Right renal cortex interstitium (tissue), 3 donors: ENCODE measurements around the gene SNX13. TPM values are rescaled to one million over a fixed set of nuclear protein-coding genes. Genes with fewer than 3 reads are reported as not detected.
"Not testable (repeated sequence)": the region's sequence is repeated elsewhere in the genome, so short reads cannot be mapped to it uniquely, and the experiment has no call there.

ENCODE experiments used
- DNase-seq, 3 donors: peaks; one replicate each; pipeline ENCODE4 v3.0.0-alpha.2; 2013; ENCODE audit warnings: low read depth in 3 of 3, low spot score in 2 of 3
- polyA plus RNA-seq, 3 donors: library from polyadenylated mRNA; unstranded; fragments of 120-200 nt; gene quantifications; one replicate each; pipeline ENCODE4 v1.2.1, GENCODE V29; 2013; ENCODE audit not compliant: insufficient read length in 3 of 3

The SNX13 gene
- polyA plus RNA-seq, 3 donors, result 43.4 to 55.5 (median 51.1) TPM

DNA sequence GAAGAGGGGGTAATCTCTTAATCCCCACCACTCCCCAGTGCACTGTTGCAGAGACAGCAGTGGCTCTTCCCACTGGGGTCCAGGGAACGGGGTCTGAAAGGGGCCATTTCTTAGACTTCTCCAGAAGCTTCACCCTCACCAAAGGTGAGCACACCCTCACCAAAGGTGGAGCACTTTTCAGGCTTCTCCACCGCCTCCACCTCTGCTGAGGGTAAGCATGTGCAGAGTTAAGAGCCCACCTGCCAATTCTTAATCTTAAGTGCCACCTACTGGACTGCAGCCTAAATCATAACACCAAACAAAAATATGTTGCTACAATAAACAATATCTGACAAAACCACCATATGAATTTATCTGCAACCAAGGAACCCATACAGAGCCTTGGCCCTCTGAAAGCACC lies 27.0 kb downstream of the SNX13 start:
- no peak for DNase-seq

GRCh38 chr7:17912536-17913235 lies 27.6 kb downstream of the SNX13 start:
- no peak for DNase-seq

DNA sequence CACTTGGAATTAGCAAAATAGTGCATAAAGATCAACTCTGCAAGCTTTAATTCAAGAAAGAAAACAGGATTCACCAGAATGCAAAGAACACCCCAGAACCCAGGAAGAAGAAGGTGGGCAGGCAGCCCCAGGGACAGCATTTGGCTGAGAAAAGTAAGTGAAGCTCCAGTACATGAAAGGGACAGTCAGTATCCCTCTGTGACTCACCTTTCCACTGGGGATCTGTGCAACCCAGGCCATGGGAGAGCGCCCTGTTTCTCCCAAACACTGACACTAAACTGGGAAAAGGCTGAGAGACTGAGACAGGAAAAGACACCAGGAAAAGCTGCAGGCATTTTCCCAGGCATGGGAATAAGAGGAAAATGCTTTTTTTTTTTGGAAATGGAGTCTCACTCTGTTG lies 28.2 kb downstream of the SNX13 start:
- DNase-seq, result no peak

GRCh38 chr7:17910377-17910776 lies 29.9 kb downstream of the SNX13 start:
- no peak for DNase-seq

- DNase-seq, result not testable (repeated sequence)
These were observed 31.0 kb downstream of the SNX13 start for GRCh38 chr7:17909310-17909709.

DNA sequence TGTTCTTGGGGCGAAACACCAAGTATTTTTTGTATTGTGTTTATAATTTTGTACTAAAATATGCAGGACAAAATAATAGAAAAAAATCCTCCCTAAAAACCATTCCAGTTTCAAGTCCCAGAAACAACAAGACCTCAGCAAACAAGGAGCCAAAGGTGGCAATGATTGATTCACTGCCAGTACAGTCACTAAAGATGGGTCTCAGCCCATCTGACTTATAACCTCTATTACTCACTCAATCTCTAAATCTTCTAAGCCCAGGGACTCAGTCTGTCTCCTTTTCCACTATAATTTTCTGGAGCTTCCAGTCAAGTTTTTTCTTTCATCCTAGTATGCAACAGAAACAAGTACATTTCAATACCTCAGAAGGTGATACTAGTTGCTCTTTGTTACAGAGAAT lies 33.3 kb downstream of the SNX13 start:
- no peak for DNase-seq

GRCh38 chr7:17903337-17903736 lies 37.0 kb downstream of the SNX13 start:
- no peak for DNase-seq

GRCh38 chr7:17902599-17902998 lies 37.7 kb downstream of the SNX13 start:
- DNase-seq, result no peak

DNA sequence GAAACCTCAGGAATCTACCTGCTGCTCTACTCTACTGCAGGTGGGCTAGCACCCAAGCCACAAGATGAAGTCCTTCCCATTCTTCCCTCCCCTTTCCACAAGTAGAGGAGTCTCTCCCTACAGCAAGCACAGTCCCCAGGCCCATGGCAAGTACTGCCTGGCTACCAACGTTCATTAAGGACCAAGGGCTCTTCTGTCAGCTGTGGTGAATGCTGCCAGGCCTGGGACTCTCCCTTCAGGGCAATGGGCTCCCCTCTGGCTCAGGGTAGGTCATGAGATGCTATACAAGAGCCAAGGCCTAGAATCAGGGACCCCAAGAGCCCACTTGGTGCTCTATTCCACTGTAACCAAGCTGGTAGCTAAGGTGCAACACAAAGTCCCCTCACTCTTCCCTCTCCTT lies 39.8 kb downstream of the SNX13 start:
- no peak for DNase-seq

DNA sequence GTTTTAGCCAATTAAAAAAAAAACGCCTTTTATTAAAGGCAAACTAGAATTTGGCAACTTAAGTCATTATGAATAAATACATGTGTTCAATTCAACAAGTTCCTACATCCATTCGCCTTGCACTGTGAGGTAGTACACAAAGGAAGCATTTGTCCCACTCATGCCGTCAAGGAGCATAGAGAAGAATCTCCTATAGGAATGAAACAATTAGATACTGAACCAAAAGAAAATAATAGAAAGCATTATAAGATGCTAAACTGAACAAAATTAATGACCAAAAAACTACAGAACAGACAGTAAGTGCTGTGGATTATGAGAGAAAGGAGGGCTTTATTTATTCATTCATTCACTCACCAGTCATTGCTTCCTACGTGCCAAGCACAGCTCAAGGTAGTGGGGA lies 42.2 kb downstream of the SNX13 start:
- no peak for DNase-seq

DNA sequence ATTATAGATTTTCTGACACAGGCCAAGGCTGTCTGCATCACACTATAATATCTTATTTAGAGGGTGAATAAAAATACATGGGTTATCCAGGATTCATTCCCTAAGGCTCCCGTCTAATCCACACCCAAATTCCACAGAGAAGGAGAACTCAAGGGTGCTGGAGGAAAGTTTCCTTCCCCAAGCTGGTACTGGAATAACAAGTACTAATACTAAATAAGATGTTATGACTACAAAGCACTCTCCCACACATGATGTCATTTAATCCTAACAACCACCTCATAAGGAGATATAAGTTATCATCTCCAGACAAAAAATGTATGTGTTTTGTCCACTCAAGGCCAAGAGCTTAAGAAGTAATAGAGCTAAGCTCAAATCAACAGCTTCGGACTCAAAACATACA lies 53.0 kb downstream of the SNX13 start:
- no peak for DNase-seq

- no peak for DNase-seq
These were observed 57.6 kb downstream of the SNX13 start for GRCh38 chr7:17882685-17883084.

- DNase-seq, result no peak
These were observed 61.1 kb downstream of the SNX13 start for GRCh38 chr7:17879075-17879661.

DNA sequence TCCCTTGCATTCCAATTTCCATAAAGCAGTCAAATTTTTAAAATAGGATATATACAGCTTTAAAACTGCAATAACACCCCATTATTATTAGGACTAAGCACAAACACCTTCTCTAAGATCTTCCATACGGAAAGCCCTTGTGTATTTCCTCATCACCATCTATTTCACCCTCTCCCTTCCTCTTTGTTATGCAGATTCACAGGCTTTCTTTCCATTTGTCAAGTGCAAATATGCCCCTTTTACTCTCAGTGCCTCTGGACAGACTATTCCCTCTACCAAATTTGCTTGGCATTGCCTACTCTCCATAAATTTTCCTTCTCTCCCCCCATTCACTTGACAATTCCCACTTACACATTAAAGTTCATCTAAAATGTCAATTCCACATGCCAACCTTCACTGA lies 61.7 kb downstream of the SNX13 start:
- no peak for DNase-seq

GRCh38 chr7:17871815-17872533 lies 68.3 kb downstream of the SNX13 start:
- no peak for DNase-seq

DNA sequence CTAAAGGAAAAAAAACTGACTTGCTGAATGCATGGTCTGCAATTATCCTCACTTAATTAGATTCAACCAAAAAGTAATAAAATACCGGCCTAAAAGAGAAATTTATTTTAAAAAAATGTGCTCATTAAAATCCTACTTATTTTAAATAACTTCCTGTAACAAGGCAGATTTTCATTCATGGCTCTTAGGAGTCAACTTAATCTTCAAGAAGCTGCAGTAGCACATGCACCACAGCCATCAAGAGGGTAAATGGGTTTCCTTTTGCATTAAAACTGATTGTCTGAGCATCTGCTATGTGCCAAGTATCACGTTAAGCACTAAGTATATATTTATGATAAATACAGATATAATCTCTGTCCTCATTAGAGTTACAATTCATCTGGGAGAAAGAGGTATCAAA lies 69.9 kb downstream of the SNX13 start:
- no peak for DNase-seq

DNA sequence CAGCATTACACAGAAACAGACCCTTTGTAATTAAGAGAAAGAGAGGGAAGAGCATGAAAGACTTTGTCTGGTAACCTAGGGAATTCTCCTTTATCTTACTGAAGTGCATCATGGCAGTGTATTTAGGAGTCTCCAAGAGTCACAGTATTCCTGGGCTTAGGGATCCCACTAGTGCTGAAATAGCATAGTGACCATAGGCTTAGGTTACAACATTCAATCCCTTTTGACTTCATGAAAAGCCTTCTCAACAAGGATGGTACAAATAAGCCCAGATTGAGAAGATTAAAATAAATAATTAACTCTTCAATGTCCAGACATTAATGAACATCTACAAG lies 76.5 kb downstream of the SNX13 start:
- DNase-seq, result no peak

DNA sequence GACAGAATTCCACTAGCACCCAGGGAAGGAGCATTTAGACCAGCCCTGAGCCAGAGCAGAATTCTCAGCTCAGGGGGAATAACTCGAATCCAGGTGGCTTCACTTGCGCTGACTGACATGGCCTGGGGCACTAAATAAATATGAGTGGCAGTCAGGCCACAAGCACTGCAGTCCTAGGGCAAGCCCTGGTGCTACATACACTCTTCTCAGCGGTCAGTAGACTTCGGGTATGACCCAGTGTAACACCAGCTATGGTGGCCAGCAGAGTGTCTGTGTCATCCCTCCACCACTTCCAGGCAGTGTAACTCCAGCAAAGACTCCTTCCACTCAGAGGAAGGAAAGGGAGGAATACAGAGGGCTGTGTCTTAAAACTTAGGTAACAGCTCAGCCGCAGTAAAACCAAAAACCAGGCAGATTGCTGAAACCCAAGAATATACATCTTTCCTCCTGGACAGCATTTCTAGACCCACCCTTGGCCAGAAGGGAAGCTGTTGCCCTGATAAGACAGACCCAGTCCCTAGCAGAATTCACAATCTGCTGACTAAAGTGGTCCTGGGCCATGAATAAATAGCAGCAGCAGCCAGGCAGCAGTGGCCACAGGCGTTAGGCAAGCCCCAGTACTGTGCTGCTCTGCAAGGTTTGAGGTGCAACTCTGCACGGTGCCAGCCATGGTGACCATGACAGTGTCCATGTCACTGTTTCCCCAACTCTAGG lies 77.0 kb downstream of the SNX13 start:
- no peak for DNase-seq

- DNase-seq, result no peak
These were observed 84.0 kb downstream of the SNX13 start for GRCh38 chr7:17856251-17856650.

DNA sequence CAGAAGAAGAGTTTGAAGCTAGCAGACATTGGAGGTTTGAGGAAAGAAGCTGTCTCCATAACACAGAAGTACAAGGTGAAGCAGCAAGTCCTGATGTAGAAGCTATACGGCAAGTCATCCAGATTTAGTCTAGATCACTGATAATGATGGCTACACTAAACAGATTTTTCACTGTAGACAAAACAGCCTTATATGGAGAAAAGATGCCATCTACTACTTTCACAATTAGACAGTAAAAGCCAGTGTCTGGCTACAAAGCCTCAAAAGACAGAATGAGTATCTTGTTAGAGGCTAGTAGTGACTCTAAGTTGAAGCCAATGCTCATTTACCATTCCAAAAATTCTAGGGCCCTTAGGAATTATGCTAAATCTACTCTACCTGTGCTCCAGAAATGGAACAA lies 85.1 kb downstream of the SNX13 start:
- DNase-seq, result no peak

- no peak for DNase-seq
These were observed 85.8 kb downstream of the SNX13 start for GRCh38 chr7:17854261-17855047.
